ENCODE results near the gene NIM1K.

DNA sequence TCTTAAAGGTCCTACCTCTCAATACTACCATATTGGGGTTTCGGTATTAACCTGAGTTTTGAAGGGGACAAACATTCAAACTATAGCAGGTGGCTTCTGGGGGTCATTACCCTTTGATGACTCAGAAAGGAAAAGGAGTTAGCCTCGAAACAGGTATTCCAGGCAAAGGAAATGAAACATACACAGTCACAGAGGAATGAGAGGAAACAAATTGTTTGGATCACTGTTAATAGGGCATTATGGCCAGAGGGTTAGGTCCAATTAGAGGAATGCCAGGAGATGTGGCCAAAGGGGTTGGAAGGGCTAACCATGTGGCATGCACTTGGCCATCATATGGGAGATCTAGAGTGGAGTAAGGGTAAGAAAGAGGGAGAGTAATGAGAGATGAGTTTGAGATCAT lies 23.9 kb upstream of the NIM1K start:
- TF ChIP-seq, protein P1, sequence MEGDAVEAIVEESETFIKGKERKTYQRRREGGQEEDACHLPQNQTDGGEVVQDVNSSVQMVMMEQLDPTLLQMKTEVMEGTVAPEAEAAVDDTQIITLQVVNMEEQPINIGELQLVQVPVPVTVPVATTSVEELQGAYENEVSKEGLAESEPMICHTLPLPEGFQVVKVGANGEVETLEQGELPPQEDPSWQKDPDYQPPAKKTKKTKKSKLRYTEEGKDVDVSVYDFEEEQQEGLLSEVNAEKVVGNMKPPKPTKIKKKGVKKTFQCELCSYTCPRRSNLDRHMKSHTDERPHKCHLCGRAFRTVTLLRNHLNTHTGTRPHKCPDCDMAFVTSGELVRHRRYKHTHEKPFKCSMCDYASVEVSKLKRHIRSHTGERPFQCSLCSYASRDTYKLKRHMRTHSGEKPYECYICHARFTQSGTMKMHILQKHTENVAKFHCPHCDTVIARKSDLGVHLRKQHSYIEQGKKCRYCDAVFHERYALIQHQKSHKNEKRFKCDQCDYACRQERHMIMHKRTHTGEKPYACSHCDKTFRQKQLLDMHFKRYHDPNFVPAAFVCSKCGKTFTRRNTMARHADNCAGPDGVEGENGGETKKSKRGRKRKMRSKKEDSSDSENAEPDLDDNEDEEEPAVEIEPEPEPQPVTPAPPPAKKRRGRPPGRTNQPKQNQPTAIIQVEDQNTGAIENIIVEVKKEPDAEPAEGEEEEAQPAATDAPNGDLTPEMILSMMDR (IDR thresholded peaks at IDR 0.05 in 4 of 5, conservative IDR thresholded peaks at IDR 0.05 in 1 of 5) = no peak
- no peak for TF ChIP-seq POLR2A (IDR thresholded peaks at IDR 0.05)

Data from gastrocnemius medialis (tissue), 4 donors.